NK-92 (cell line): Measurements from ENCODE around the gene AMACR.
"Not testable (repeated sequence)": the region's sequence is repeated elsewhere in the genome, so short reads cannot be mapped to it uniquely, and the experiment has no call there.

ENCODE experiments used
- DNase-seq: peaks from one replicate; lab custom pipeline; 2025; ENCODE audit not compliant: unreplicated experiment; lab: John Stamatoyannopoulos, UW

The AMACR gene

GRCh38 chr5:34037726-34038125, 29.9 kb upstream of the AMACR start:
- no peak for DNase-seq

GRCh38 chr5:34035756-34036155, 27.9 kb upstream of the AMACR start:
- no peak for DNase-seq

- no peak for DNase-seq
Observed at GRCh38 chr5:34034534-34035327, 26.9 kb upstream of the AMACR start.

GRCh38 chr5:34031966-34032365, 24.1 kb upstream of the AMACR start:
- DNase-seq: no peak

GRCh38 chr5:34031117-34031516, 23.3 kb upstream of the AMACR start:
- DNase-seq: no peak

GRCh38 chr5:34030585-34030984, 22.7 kb upstream of the AMACR start:
- DNase-seq: not testable (repeated sequence)

GRCh38 chr5:34030048-34030447, 22.2 kb upstream of the AMACR start:
- DNase-seq: no peak

GRCh38 chr5:34028349-34028748, 20.5 kb upstream of the AMACR start:
- DNase-seq: no peak

GRCh38 chr5:34026089-34026761, 18.4 kb upstream of the AMACR start:
- DNase-seq: no peak

GRCh38 chr5:34022121-34022705, 14.4 kb upstream of the AMACR start:
- DNase-seq: no peak

GRCh38 chr5:34021334-34021733, 13.5 kb upstream of the AMACR start:
- DNase-seq: no peak

GRCh38 chr5:34020726-34021125, 12.9 kb upstream of the AMACR start:
- DNase-seq: no peak

GRCh38 chr5:34017254-34017653, 9.4 kb upstream of the AMACR start:
- no peak for DNase-seq

- DNase-seq: no peak
Observed at GRCh38 chr5:34016750-34017149, 8.9 kb upstream of the AMACR start.

- DNase-seq: no peak
Observed at GRCh38 chr5:34016222-34016621, 8.4 kb upstream of the AMACR start.

- DNase-seq: no peak
Observed at GRCh38 chr5:34015120-34015822, 7.4 kb upstream of the AMACR start.

- DNase-seq: no peak
Observed at GRCh38 chr5:34014626-34015025, 6.8 kb upstream of the AMACR start.

- no peak for DNase-seq
Observed at GRCh38 chr5:34013547-34013946, 5.7 kb upstream of the AMACR start.

GRCh38 chr5:34012791-34013190, 4.9 kb upstream of the AMACR start:
- no peak for DNase-seq

- DNase-seq: no peak
Observed at GRCh38 chr5:34011536-34011935, 3.7 kb upstream of the AMACR start.

GRCh38 chr5:34010146-34010545, 2.3 kb upstream of the AMACR start:
- DNase-seq: not testable (repeated sequence)

- DNase-seq: no peak
Observed at GRCh38 chr5:34009610-34010009, 1.8 kb upstream of the AMACR start.
